SU-DHL-6 (cell line): Measurements from ENCODE around the gene CHIC2.

Source experiments
- EZH2phosphoT487 ChIP-seq: fragments of 200-600 bp; sonication (generic), shearing (Covaris generic); conservative IDR thresholded peaks from 2 replicates; pipeline ENCODE4 v1.6.1; 2018; ENCODE audit warnings: mild to moderate bottlenecking, antibody characterized with exemption, low read length, moderate library complexity, mixed read lengths
- TF ChIP-seq, protein P1 (sequence below): fragments of 200-600 bp; sonication (generic); IDR thresholded peaks from one replicate; pipeline ENCODE4 v1.5.1; 2017; ENCODE audit warnings: antibody characterized with exemption, mild to moderate bottlenecking, low read length, moderate library complexity; ENCODE audit not compliant: insufficient read depth, poor library complexity, severe bottlenecking

DNA sequence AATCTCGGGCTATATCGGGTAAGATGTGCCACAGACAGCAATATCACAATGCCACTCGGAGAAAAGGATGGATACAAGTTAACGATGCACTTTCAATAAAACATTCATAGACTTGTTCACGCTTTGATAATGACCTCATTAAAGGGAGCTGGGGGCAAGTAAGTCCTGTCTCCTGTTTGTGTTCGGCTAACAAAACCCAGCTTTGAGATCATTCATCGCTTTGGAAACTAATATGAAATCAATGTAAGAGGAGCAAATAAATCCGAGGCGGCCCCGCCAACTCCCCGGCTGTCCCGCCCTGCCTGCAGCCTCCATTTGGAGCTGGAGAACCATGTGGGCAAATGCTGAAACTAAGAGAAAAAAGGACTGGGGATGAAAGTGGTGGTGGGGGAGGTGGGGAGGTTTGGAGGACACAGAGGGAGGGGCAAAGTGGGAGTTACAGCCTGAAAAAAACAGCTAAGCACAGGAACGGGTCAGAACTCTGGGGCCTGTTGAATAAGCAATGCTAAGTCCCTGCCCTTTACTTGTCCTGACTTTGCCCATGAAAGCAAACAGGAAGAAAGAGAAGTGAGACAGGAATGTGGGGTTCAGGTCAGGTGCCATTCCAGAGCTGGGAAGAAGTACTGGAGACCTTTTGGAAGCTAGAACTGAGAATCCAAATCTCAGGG, 32.0 kb upstream of the CHIC2 start:
- TF ChIP-seq, protein P1, sequence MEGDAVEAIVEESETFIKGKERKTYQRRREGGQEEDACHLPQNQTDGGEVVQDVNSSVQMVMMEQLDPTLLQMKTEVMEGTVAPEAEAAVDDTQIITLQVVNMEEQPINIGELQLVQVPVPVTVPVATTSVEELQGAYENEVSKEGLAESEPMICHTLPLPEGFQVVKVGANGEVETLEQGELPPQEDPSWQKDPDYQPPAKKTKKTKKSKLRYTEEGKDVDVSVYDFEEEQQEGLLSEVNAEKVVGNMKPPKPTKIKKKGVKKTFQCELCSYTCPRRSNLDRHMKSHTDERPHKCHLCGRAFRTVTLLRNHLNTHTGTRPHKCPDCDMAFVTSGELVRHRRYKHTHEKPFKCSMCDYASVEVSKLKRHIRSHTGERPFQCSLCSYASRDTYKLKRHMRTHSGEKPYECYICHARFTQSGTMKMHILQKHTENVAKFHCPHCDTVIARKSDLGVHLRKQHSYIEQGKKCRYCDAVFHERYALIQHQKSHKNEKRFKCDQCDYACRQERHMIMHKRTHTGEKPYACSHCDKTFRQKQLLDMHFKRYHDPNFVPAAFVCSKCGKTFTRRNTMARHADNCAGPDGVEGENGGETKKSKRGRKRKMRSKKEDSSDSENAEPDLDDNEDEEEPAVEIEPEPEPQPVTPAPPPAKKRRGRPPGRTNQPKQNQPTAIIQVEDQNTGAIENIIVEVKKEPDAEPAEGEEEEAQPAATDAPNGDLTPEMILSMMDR = no peak
- no peak for TF ChIP-seq EZH2phosphoT487
